GM12872 (cell line): Measurements from ENCODE around the gene DCST2.

Experiments
- TF ChIP-seq, protein P1 (sequence below): IDR thresholded peaks from 3 replicates; pipeline ENCODE4 v1.5.1; 2011; ENCODE audit warnings: low read depth, mild to moderate bottlenecking, low read length, moderate library complexity; ENCODE audit not compliant: insufficient read depth

Gene DCST2

DNA sequence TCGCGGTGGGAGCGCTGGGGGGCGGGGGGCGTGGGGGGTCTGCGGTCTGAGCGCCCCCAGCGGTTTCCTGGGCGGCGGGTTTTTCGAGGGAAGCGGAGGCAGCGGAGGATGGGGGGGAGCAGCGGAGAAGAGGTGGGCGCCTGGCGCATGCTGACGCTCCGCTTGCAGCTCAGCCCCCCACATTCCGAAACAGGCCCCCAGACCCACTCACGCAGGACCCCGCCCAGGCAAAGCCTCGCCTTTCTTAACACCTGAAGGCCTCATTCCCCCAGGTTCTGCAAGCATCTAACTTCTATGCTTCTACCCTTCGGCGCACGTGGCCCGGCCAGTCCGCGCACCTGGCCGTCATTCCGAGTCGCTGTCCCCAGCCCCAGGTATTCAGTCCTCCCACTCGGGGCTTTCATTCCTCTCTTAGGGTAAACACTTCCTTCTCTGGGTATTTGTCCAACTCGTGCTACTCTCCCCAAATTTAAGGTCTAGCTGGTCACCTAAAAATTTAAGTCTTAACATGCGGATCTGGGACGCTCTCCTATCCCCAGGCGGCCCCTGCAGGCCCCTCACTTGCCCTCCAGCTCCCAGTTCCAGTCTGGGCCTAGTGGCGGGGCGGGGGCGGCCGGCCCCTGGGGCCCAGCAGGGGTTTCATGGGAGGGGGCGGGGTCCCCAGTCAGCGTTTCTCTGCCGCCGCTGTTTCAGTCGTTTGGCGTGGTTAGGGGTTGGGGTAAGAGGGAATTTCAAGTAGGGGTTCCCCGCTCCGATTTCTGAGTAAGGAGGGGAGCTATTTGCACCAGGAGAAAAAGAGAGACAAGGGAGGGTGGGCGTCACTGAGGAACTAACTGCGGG is 33.8 kb downstream of the DCST2 start:
- TF ChIP-seq, protein P1, sequence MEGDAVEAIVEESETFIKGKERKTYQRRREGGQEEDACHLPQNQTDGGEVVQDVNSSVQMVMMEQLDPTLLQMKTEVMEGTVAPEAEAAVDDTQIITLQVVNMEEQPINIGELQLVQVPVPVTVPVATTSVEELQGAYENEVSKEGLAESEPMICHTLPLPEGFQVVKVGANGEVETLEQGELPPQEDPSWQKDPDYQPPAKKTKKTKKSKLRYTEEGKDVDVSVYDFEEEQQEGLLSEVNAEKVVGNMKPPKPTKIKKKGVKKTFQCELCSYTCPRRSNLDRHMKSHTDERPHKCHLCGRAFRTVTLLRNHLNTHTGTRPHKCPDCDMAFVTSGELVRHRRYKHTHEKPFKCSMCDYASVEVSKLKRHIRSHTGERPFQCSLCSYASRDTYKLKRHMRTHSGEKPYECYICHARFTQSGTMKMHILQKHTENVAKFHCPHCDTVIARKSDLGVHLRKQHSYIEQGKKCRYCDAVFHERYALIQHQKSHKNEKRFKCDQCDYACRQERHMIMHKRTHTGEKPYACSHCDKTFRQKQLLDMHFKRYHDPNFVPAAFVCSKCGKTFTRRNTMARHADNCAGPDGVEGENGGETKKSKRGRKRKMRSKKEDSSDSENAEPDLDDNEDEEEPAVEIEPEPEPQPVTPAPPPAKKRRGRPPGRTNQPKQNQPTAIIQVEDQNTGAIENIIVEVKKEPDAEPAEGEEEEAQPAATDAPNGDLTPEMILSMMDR: no peak

DNA sequence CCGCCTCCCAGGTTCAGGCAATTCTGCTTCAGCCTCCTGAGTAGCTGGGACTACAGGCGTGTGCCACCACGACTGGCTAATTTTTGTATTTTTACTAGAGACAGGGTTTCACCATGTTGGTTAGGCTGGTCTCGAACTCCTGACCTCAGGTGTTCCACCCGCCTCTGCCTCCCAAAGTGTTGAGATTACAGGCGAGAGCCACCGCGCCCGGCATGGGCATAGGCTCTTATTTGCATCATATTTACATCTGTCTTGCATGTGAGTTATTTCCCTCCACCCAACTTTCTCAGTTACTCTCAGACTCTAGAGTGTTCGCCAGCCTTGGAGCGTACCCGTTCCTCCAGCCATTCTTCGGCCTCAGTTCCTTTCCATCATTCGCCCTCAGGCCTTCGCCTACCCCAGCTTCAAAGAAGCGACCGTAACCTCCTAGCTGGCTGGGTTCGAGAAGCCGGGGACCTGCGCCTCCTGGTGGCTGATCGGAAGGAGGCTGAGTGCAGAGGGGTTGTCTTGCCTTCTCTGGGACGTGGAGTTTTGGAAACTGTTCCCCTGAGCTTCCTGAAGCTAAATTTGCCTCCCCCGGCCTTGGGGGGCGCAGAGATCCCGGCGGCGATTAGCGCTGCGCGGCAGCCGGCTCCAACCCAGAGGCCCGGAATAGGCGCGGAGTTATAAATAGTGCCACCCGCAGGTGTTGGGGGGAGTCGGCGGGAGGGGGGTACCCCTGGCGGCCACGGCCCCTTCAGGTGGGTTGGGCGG is 34.6 kb downstream of the DCST2 start:
- TF ChIP-seq, protein P1: peak; percentile 97

DNA sequence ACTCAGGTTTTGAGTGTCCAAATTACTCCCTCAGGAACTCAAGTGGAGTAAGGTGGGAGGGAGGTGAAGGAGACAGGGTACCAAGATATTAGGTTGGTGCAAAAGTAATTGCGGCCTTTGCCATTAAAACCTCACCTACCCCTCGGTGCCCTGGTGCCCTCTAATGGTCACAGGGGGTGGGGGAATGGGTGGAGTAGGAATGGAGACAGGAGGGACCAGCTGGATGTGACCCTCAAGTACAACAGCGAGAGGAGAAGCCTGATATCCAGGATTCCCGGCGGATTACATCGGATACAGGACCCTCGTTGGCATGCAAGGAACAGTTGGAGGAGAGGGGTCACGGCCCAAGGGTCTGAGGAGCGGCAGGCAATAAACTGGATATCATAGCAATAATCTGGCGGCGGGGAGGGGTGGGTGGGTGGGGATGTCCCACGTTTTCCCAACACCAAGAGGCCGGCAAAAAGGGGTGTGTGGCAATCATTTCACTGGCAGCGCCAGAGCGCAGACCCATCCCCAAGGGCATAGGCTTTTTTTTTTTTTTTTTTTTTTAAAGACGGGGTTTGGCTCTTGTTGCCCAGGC is 35.3 kb downstream of the DCST2 start:
- TF ChIP-seq, protein P1: peak; percentile 23; the same call in 1 of the 3 replicates

DNA sequence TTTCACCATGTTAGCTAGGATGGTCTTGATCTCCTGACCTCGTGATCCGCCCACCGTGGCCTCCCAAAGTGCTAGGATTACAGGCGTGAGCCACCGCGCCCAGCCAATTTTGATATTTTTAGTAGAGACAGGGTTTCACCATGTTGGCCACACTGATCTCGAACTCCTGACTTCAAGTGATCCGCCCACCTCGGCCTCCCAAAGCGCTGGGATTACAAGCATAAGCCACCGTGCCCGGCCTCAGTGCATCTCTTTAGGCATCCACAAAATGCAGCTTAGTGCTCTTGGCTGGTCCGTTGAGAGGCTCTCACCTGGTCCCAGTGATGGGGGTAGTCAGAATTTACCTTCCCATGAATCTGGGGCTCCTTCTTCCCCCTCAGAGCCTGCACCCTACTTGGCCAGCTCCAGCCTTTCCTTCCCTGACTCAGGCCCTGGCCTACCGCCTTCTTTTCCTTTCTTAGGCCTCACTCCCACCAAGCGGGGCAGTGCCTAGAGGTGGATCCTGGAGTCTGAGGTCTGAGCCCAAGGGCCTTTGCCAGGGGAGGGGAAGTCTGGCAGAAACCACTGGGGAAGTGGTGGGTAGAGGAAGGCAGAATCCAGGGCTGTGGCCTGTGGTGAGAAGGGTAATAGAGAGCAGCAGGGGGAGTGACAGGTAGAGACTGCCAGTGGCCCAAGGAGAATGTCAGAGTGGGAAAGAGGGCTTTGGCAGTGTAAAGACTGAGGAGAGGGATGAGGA is 36.4 kb downstream of the DCST2 start:
- TF ChIP-seq, protein P1: no peak

DNA sequence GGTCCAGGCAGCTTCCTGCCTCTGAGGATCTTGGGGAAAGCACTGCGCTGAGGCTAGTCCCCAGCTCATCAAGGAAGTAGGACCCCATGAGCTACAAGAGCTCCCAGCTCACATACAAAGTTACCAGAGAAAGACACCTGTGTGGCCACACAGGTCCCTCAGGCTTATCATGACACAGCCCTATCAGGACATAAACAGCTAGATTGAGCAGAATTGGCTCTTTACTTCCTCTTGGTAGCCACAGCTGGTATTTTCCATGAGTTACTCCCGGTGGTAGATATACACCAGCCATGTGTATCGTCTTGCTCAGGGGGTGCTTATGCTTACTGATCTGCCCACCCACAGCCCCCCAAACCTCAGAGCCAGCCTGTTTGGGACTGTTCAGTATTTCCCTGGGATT is 39.0 kb downstream of the DCST2 start:
- TF ChIP-seq, protein P1: no peak

DNA sequence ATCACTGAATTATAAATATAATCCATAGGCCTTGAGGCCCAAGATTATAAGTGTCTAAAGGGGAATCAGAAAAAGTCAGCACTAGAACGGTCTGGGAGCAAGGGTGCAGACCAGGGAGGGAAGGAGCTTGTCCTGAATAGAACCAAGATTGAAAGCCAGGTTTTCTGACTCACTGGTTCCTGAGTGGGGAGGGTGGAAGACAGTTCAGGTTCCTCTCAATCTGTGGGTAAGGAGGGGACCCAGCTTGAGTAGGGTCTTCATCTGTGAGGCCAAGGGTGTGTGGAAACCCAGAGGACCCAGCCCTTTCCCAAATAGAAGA is 39.4 kb downstream of the DCST2 start:
- TF ChIP-seq, protein P1: no peak
